HG02798 (cell line): Measurements from ENCODE around the gene SMIM20.
"Not testable (repeated sequence)": the region's sequence is repeated elsewhere in the genome, so short reads cannot be mapped to it uniquely, and the experiment has no call there.

Experiments
- ATAC-seq: cut with Tn5 transposase; IDR thresholded peaks from one replicate; pipeline ENCODE4 v1.9.1; 2021; ENCODE audit warnings: mild to moderate bottlenecking; ENCODE audit not compliant: unreplicated experiment, poor library complexity

SMIM20 gene

DNA sequence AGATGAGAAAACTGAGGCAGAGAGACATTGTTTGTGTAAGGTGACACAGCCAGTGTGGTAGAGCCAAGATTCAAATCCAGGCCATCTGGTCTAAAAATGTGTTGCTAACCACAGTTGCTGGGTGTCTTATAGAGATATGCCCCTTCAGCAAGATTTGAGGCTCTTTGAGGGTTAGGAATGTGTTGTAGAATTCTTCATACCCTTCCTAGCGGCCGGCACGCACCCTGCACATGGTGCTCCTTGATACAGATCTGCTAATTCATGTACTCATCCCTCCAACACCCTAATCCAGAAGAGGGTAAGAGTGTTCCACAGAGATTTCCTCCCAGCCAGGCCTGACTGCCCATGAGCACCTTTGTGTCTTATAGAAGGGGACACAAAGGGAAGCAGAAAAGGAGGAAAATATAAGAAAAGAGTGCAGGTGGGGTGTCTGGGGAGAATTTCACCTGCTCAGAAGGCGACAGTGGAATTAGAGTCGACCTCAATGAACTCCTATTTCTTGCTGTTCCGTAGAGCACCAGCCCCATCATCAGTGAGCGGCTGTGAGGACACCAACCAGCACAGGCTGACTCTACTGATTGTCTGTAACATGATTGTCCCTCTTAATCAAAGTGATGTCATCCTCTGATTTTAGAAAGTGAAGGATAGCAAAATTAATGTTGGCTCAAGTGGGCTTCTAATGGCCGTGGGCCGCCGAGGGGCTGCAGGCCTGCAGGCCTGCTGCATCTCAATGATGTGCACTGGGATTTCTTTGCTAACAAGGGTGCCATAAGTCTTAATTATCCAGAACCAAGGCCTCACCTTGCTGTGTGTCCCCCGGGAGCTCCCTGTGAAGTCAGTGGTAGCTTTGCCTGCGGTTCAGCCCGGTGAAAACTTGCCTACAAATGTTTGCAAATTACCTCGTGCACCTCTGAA is 24.2 kb upstream of the SMIM20 start:
- no peak for ATAC-seq

- no peak for ATAC-seq
Measured at GRCh38 chr4:25890571-25891485, 23.2 kb upstream of the SMIM20 start.

DNA sequence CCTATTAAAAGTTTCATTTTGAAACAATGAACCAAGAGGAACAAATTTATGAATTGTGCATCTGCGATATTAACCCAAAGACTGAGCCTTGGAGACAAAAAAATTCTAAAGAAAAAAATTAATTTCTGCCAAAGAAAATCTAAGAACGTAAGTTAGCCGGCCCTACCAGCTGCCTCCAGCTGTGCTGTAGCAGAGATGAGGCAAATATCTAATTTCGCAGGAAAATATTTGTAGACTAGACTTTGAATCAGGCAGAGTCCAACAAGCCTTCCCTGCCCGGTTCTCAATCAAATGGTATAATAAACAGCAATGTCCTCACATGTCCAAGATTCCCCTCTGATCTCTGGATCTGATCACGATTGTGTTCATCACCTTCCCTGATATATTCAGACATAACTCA is 21.2 kb upstream of the SMIM20 start:
- ATAC-seq = no peak

- no peak for ATAC-seq
Measured at GRCh38 chr4:25896776-25897539, 17.1 kb upstream of the SMIM20 start.

- no peak for ATAC-seq
Measured at GRCh38 chr4:25900310-25900709, 13.7 kb upstream of the SMIM20 start.

DNA sequence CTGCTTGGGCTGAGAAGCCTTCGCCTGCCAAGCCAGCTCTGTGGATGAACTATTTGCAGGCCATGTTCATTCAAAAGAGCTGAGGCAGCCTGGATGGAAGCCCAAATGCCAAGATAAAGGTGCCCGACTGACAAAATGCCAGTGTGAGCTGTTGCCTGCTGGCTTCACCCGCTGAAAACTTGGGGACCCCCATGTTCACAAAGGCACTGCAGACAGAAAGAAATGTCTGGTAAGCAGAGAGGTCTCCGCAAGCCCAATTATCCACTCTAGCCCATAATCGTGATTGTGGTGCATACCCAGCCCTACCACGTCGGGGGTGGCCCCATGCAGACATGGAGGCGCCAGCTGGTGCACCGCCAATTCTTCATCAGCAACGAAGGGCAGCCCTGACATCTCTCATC is 13.0 kb upstream of the SMIM20 start:
- no peak for ATAC-seq

GRCh38 chr4:25903900-25904747 is 9.9 kb upstream of the SMIM20 start:
- peak; percentile 57 for ATAC-seq

GRCh38 chr4:25904748-25905082 is 9.3 kb upstream of the SMIM20 start:
- peak; percentile 22 for ATAC-seq

GRCh38 chr4:25905371-25905770 is 8.6 kb upstream of the SMIM20 start:
- no peak for ATAC-seq

GRCh38 chr4:25906113-25906512 is 7.9 kb upstream of the SMIM20 start:
- ATAC-seq = not testable (repeated sequence)

DNA sequence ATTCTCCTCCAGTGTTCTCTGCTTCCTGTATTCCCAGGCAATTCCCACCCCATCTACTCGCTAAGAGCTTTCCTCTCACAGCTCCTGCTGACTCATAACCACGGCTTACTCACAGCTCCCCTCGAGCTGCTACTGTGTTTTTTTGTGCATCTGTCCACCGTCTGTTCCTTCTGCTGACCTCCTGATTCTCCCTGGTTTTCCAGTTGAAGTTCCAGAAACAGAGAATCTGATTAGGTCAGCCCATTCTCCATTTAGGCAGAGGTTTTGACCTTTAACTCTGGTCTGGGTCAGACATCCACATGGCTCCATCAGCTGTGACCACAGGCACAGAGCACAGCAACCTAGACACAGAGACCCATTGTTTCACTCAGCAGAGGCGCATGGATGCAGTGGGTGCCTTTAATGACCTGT is 5.5 kb upstream of the SMIM20 start:
- no peak for ATAC-seq

- ATAC-seq = no peak
Measured at GRCh38 chr4:25911356-25911755, 2.7 kb upstream of the SMIM20 start.

DNA sequence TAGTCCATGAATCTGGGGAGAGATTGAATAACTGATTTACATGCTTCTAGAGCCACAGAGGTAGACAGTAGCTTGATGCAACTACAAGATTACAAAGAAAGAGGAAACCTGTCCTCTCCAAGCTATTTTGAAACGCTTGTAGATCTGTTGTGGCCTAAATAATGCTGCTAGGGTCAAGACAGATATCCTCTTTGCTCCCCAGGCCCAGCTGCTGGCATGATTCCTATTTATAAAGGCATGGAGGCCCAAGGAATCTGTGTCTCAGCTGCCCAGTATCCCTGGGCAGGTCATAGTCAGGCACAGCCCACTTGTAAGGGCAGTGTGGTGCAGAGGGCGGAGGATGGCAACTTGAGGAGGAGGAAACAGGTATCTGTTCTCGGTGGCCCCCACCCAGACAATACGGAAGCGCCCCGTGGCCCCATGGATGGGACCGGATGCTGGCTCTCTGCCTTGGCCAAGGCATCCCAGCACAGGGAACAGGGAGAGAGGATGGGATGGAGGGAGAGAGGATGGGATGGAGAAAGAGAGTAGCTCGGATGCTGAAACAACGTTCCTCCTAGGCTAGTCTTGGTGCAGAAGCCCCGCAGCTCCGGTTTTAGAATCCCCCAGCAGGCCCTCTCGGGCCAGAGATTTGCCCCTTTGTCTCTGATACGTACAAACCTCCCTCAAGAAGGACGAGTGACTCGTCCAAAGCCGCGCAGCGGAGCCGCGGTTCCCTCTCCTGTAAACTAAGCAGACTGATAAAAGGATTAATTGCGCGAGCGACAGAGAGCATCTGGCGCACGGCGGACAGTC is 767 bp upstream of the SMIM20 start:
- ATAC-seq = peak; percentile 25

DNA sequence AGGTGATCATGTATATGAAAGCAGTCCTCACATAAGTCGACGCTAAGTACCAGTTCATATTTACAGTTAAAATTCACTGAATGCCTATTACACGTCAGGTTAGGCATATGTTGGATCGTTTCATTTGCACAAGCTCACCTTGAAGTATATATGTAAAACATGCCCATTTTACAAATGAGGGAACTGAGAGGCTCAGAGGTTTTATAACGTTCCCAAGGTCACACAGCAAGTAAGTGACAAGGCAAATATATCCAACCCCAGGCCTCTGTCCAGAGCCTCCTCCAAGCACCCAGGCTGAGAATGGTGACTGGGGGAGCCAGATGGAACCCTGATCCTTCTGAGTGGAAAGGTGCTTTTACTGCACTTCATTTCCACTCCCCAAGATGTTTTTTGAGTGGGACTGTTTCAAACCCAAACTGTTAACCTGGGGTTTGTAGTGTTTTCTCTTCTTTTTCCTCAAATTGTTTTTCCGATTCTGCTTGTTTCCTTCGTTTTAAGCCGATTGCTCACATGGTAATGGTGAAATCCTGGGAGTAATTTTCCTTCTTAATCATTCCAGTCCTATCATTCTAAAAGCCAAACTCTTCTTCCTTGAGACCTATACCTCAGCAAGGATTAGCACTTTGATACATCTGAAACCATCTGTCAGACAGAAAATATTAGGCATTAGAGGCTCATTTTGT is 791 bp downstream of the SMIM20 start:
- no peak for ATAC-seq

- no peak for ATAC-seq
Measured at GRCh38 chr4:25915353-25915705, 1.3 kb downstream of the SMIM20 start.

DNA sequence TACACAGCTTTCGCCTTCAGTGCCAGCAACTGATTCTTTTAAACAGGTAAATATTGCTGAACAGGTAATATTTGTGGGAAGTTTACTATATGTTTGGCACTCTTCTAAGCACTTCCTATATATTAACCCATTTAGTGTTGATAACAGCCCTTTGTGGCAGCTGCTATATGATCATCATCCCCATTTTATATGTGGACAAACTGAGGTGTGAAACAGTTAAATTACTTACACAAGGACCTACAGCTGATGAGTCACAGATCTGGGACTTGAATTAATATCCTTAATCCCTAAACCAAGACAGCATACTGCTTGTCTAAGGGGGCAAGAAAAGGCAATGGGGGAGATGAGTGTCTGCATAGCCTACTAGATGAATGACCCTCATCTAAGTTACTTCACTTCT is 2.9 kb downstream of the SMIM20 start:
- no peak for ATAC-seq

DNA sequence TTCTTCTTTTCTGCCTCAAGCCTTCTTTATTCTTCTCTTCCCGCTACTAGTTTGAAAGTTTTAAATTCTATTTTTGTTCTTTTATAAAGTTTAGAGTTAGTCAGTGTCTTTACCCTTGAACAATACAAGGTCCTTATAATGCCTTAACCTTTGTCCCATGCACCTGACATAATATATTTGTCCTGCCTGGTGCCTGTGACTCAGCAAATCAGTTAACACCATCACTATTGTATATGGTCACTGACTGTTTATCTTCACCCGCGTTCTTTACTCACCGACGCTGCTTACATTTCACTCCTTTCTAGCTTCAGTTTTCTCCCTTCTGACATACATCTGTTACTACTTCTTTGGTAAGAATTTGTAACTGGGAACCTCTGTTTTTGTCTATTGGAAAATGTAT is 5.7 kb downstream of the SMIM20 start:
- ATAC-seq = no peak

GRCh38 chr4:25921922-25922321 is 7.9 kb downstream of the SMIM20 start:
- ATAC-seq = no peak
